GM12891 (cell line): ENCODE data around the gene PYCARD.
A peak's percentile ranks its signal among the peaks of the same experiment; 100 is the strongest.
"Not testable (repeated sequence)": the region's sequence is repeated elsewhere in the genome, so short reads cannot be mapped to it uniquely, and the experiment has no call there.

ENCODE experiments used
- DNase-seq: peaks from one replicate; pipeline ENCODE4 v3.0.0; 2011; ENCODE audit warnings: low spot score; ENCODE audit not compliant: insufficient read length
- FAIRE-seq: peaks from 2 replicates; lab custom pipeline; 2011; peaks lifted over from hg19 to GRCh38; lab: Jason Lieb, UNC
- PAX5 ChIP-seq: IDR thresholded peaks from 2 replicates; pipeline ENCODE4 v1.6.1; 2011; ENCODE audit warnings: low read length, moderate library complexity, mild to moderate bottlenecking; ENCODE audit not compliant: insufficient read depth, severe bottlenecking
- POLR2A ChIP-seq: IDR thresholded peaks from 2 replicates; pipeline ENCODE4 v1.6.1; 2011; ENCODE audit warnings: low read depth, low read length, control low read depth
- POLR2AphosphoS5 ChIP-seq: IDR thresholded peaks from 2 replicates; pipeline ENCODE4 v1.6.1; 2011; ENCODE audit warnings: low read depth, low read length, control low read depth
- POU2F2 ChIP-seq: IDR thresholded peaks from 2 replicates; pipeline ENCODE4 v1.6.1; 2011; ENCODE audit warnings: low read depth, mild to moderate bottlenecking, control low read depth, low read length, moderate library complexity
- SPI1 ChIP-seq: IDR thresholded peaks from 2 replicates; pipeline ENCODE4 v1.6.1; 2011; ENCODE audit warnings: low read depth, low read length, control low read depth
- TAF1 ChIP-seq: IDR thresholded peaks from 2 replicates; pipeline ENCODE4 v1.6.1; 2011; ENCODE audit warnings: low read depth, low read length, control low read depth

PYCARD gene

DNA sequence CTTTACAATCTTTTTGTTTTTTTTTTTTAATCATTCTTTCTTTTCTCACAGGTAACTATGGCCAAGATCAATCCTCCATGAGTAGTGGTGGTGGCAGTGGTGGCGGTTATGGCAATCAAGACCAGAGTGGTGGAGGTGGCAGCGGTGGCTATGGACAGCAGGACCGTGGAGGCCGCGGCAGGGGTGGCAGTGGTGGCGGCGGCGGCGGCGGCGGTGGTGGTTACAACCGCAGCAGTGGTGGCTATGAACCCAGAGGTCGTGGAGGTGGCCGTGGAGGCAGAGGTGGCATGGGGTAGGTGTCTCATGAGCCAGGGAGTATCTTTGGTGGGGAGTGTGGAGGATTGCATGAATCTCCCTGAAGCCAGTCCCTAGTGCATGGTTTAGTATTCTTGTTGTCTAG is 17.7 kb downstream of the PYCARD start:
- no peak for DNase-seq
- TF ChIP-seq SPI1 (no peak), POLR2A (no peak), POU2F2 (no peak), PAX5 (no peak), POLR2AphosphoS5 (no peak), TAF1 (no peak)
- FAIRE-seq, result no peak

DNA sequence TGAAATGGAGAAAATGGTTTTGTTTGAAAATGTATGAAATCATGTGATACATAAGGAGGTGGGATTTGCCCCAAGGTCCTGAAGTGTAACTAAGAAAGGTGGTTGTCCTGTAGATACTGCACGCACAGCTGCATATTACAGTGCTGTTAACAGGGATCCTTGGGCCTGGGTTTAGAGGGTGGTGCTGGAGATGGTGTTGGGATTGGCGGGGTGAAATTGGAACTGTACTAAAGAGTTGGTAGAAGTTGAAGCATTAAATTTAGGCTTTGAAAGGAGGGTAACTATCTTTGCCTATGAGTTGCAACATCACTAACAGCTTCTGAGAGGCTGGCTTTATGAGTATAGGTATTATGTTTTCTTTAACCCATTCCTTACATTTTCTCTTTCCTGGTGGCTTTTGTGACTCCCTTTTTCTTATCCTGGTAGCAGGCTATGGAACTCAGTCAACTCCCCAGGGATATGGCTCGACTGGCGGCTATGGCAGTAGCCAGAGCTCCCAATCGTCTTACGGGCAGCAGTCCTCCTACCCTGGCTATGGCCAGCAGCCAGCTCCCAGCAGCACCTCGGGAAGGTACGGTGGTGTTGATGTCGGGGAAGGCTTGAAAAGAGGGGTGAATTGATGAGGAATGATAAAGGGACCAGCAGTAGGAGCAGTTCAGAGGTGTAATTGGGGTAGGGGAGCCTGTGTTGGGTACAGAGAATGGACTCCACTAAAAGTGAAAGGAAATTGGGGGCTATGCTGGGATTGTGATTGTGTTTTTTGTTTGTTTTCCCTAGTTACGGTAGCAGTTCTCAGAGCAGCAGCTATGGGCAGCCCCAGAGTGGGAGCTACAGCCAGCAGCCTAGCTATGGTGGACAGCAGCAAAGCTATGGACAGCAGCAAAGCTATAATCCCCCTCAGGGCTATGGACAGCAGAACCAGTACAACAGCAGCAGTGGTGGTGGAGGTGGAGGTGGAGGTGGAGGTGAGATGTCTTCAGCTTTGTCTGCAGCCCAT is 18.8 kb downstream of the PYCARD start:
- no peak for FAIRE-seq
- no peak for DNase-seq
- TF ChIP-seq POLR2AphosphoS5 (peak; percentile 50), POU2F2 (no peak)

DNA sequence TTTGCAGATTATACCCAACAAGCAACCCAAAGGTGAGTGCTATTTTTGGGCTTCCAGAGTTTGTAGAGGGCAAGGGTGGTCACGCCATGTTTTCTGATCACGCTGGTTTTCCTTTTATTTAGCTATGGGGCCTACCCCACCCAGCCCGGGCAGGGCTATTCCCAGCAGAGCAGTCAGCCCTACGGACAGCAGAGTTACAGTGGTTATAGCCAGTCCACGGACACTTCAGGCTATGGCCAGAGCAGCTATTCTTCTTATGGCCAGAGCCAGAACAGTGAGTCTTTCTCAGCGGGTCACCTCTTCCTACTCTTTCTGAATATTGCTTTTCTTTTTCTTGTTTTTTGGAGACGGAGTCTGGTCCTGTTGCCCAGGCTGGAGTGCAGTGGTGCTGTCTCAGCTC is 20.2 kb downstream of the PYCARD start:
- no peak for TF ChIP-seq POLR2A
- DNase-seq (no peak), FAIRE-seq (no peak)

DNA sequence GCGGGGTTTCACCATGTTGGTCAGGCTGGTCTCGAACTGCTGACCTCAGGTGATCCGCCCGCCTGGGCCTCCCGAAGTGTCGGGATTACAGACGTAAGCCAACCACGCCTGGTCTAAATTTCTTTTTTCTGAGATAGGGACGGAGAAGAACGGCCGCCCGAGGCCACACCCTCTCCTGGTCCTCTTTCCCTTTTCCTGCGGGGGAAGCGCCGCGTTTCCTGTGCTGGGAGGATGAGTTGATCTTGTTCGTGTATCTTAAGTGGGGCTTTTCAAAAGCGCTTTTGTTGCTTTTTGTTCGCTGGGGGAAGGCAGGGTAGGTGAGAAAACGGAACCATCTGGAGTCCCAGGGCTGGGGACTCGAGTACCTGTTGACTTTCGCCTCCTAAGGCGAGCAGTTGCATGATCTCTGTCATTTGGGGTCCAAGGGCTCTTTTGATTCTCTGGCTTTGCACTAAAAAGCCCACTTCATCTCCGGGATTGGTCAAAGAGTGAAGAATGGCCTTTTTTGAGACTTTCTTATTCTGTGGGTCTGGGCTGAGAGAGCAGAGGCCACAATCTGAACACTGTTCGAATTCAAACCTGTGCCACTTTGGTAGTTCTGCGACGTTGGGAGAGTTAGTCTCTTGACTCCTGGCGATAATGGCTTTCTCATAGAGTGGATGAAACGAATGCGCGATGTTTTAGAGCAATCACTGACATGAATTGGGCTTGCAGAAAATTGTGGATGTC is 21.3 kb downstream of the PYCARD start:
- no peak for FAIRE-seq
- no peak for DNase-seq
- TF ChIP-seq POLR2AphosphoS5 (no peak), POLR2A (0 out of 2 replicates have a peak, but pooled peaks have one; percentile 27)

DNA sequence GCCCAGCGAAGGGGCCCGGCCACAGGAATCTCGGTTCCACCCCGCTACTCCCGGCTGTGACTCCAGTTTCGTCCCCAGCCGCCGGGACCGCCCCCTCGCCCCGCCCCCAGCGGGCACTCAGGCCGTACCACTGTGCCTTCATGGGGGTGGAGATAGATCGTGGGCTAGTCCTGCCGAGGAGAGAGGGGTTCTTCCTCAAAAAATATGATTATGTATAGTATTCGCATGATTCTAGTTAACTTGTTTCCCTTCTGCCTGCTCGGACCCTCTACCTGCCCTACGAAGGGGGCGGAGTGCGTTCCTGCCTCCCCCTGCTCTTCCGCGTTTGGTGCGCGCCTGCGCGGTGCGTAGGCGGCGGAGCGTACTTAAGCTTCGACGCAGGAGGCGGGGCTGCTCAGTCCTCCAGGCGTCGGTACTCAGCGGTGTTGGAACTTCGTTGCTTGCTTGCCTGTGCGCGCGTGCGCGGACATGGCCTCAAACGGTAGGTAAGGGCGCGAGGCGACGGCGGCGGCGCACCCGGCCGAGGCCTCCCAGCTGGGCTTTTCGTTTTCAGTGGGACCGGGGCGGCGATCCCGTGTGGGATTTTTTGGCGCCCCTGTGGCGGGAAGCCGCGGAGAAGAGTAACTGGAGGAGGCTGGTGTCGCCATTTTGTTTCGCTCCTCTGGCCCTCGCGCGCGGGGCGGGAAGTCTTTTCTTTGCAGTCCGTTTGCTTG is 22.7 kb downstream of the PYCARD start, which contains the start of gene FUS:
Gene FUS (plus strand): TSS at position 393 of the 713 bp plus-strand sequence. CDS start 76 bp downstream, at position 469.
- peak; percentile 84 for DNase-seq
- TF ChIP-seq TAF1 (peak; percentile 100), SPI1 (0 out of 2 replicates have a peak, but pooled peaks have one; percentile 29), POLR2AphosphoS5 (peak; percentile 100), POLR2A (peak; percentile 100), POU2F2 (peak; percentile 99), PAX5 (peak; percentile 99)
- peak; percentile 98 for FAIRE-seq

DNA sequence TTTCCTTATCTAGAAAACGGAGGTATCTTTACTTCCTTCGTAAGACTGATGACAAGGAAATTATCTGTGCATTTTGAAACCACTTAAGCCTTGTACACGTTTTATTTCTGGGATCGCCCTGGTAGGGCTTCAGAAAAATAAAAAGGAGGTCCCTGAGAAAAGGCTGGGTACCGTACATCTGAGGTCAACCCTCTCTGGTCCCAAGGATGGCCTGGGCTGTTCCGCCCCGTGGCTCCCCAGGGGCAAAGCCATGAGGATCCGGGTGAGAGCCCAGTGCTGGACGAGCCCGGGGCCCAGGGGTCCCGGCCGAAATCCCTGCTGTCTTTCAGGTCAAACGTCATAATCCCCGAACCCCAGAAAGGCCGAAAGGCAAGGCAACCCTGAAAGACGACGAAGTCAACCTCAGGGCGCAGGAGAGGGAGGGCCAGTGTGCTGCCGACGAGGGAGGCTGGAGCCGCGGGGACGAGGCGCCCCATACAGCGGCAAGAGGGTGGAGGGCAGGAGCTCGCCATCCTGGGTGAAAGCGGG is 23.3 kb downstream of the PYCARD start:
- TF ChIP-seq TAF1 (no peak; the same call in 1 of the 2 replicates), PAX5 (no peak), SPI1 (no peak), POU2F2 (no peak), POLR2A (no peak), POLR2AphosphoS5 (no peak)
- DNase-seq, result no peak
- no peak for FAIRE-seq

DNA sequence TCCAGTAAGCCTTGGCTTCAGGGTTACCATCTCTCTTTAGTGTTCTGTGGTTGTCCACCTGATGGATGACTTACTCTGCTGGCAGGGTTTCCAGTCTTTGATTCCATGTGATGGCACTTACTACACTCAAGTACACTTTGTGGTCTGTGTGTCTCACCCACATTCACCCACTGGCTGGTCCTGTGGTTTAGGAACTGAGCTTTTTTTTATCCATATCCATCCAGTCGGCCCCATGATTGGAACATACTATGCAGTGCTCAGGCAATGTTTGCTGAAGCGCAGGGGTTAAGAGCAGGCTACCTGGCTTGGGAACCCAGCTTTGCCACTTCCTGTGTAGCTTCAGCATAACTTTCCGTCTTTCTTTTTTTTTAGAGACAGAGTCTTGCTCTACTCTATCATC is 25.4 kb downstream of the PYCARD start:
- FAIRE-seq, result peak; percentile 28
- no peak for TF ChIP-seq SPI1
- no peak for TF ChIP-seq POLR2A
- no peak for TF ChIP-seq TAF1
- TF ChIP-seq POU2F2, result no peak
- TF ChIP-seq POLR2AphosphoS5, result no peak
- TF ChIP-seq PAX5, result no peak

DNA sequence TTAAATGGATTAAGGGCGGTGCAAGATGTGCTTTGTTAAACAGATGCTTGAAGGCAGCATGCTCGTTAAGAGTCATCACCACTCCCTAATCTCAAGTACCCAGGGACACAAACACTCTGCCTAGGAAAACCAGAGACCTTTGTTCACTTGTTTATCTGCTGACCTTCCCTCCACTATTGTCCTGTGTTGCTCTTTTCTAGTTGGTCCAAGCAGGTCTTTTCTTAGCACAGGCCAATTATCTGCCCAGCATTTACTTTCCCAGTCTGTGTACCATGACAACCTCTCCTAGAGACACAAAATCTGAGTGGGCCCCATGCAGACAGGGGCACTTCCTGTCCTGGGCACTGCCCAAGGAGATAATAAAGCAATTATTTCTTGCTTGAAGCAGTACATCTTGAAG is 32.5 kb downstream of the PYCARD start:
- not testable (repeated sequence) for FAIRE-seq, DNase-seq

More for the DNA sequence above, 25.4 kb downstream of the PYCARD start:
- no peak for DNase-seq

DNA sequence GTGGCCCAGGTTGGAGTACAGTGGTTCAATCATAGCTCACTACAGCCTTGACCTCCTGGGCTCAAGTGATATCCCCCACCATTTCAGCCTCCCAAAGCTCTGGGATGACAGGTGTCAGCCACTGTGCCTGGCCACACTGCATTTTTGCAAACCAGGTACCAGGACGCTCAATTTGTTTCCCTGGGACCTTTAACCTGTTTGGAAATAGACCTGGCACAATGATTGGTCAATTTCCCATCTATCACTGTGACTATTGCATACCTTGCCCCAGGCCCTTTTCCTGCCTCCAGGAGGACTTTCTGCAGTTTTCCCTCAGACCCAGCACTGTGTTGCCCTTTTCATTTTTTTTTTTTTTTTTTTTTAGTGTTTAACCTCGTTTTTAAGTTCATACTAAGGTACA is 33.7 kb downstream of the PYCARD start:
- no peak for DNase-seq
- no peak for FAIRE-seq
- TF ChIP-seq TAF1 (no peak), POLR2AphosphoS5 (no peak), PAX5 (no peak), POU2F2 (no peak), SPI1 (no peak), POLR2A (no peak)
